ENCODE results near the gene B3GALT2. TPM values are rescaled to one million over a fixed set of nuclear protein-coding genes. Genes with fewer than 3 reads are reported as not detected.
A peak's percentile ranks its signal among the peaks of the same experiment; 100 is the strongest.
"Not testable (repeated sequence)": the region's sequence is repeated elsewhere in the genome, so short reads cannot be mapped to it uniquely, and the experiment has no call there.

The B3GALT2 gene
- total and polyA plus RNA-seq, 2 of the 4 experiments (the other 2 are of a cell fraction), result 1.8 to 4.5 TPM

DNA sequence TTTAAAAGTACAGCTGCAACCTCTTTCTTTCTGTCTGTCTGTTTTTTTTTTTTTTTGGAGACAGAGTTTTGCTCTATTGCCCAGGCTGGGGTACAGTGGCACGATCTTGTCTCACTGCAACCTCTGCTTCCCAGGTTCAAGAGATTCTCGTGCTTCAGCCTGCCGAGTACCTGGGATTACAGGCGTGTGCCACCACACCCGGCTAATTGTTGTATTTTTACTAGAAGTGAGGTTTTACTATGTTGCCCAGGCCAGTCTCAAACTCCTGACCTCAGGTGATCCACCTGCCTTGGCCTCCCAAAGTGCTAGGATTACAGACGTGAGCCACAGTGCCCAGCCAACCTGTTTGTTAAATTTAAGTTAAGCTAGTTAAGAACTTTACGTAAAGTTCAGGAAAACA, 2.5 kb upstream of the B3GALT2 start:
- H3K4me3 ChIP-seq (ENCODE audit: insufficient read depth, low read depth, low read length); H2AFZ ChIP-seq (replicated peaks; ENCODE audit: low read length, poor library complexity); H2BK15ac ChIP-seq (ENCODE audit: low read depth, low read length); H2BK5ac ChIP-seq (ENCODE audit: low read depth, low read length, poor library complexity, severe bottlenecking); H3K56ac ChIP-seq (ENCODE audit: extremely low read depth, insufficient read depth, low read length); H3K14ac ChIP-seq (replicated peaks; ENCODE audit: low read depth, low read length); H3K36me3 ChIP-seq (ENCODE audit: control insufficient read depth, insufficient read depth, low read length); H3K9me1 ChIP-seq (ENCODE audit: insufficient read depth, low read length); H3K27ac ChIP-seq (ENCODE audit: insufficient read depth, low read length); CTCF ChIA-PET; H3K9ac ChIP-seq (ENCODE audit: low read depth, low read length); H3K4me2 ChIP-seq (ENCODE audit: low read depth, low read length); H3K4ac ChIP-seq (ENCODE audit: low read depth, low read length); ATAC-seq (ENCODE audit: low read depth); H3K9me3 ChIP-seq (ENCODE audit: control insufficient read depth, insufficient read depth, low read length); H2AK5ac ChIP-seq (ENCODE audit: low read depth, low read length); H3K27me3 ChIP-seq (ENCODE audit: control insufficient read depth, insufficient read depth, low read length); H3K4me1 ChIP-seq (ENCODE audit: control insufficient read depth, insufficient read depth, low read length); DNase-seq; H2BK120ac ChIP-seq (ENCODE audit: low read depth, low read length); H3K18ac ChIP-seq (ENCODE audit: low read depth, low read length); H2BK20ac ChIP-seq (ENCODE audit: low read depth, low read length); BruUV-seq (replicated peaks); H2AK9ac ChIP-seq (replicated peaks; ENCODE audit: low read depth, low read length, poor library complexity); H3K23ac ChIP-seq (ENCODE audit: low read depth, low read length); dilution Hi-C loops (cut with HindIII; ENCODE audit: low sequenced_read_pairs, unreplicated experiment); H4K91ac ChIP-seq (ENCODE audit: insufficient read depth, low read depth, low read length); H4K20me1 ChIP-seq (ENCODE audit: insufficient read depth, low read length): not testable (repeated sequence)
- POLR2A ChIA-PET (ENCODE audit: unreplicated experiment), result interaction anchor here (0.9 kb wide), 1 partner anchor 146 kb away, joined by 4 read pairs; no protein-coding TSS in a partner anchor
- Histone ChIP-seq H4K8ac (ENCODE audit: low read depth in 2 of 2, low read length in 2 of 2) (peak overlapping the region in 1 of 2 experiments; percentile 25; a peak in 1 of 4 replicates), H4K5ac (ENCODE audit: low read depth, low read length) (0 out of 2 replicates have a peak overlapping the region, but pooled peaks have one; percentile 11), H3K79me1 (ENCODE audit: low read depth in 1 of 2, low read length in 2 of 2) (peaks cover 3 to 45% of the 10 kb centered on the region in 2 experiments; a peak in 3 of 4 replicates)
- intact Hi-C loops (cut with micrococcal nuclease), result loop anchor here (10.0 kb wide), 3 partner anchors 376 to 956 kb away; no protein-coding TSS in a partner anchor
- WGBS, 2 experiments (ENCODE audit: extremely low coverage in 2 of 2, insufficient read length in 1 of 2), result no CpG with 5 or more reads among the region's 7 CpGs
- in situ Hi-C loops (cut with MboI; ENCODE audit: low sequenced_read_pairs), result loop anchor here (25.0 kb wide), 2 partner anchors 373 to 1098 kb away; no protein-coding TSS in a partner anchor
